ENCODE measurements around the gene USP7. TPM values are rescaled to one million over a fixed set of nuclear protein-coding genes. Genes with fewer than 3 reads are reported as not detected.

USP7 gene
- total RNA-seq = 100 to 1,000 TPM; 157 to 160 TPM

GRCh38 chr16:8963821-8964441 lies at the start of gene USP7:
Gene USP7, minus strand, starts transcription at chr16:8963906. Its CDS starts 621 bp downstream, at chr16:8963285.
- POLR2A ChIA-PET = interaction anchor here (0.6 to 1.0 kb wide), 3 partner anchors 42 to 95 kb away, joined by 3 read pairs; partner anchors contain the start of gene CARHSP1
- peak; percentile 93 for DNase-seq
- CTCF ChIA-PET = interaction anchor here (0.5 to 1.1 kb wide), 4 partner anchors 13 to 45 kb away, joined by 3 to 5 read pairs (median 3); no protein-coding TSS in a partner anchor
- Mint-ChIP-seq H3K36me3 (ENCODE audit: low read depth) (peaks cover 11% of the 10 kb centered on the region), H3K27me3 (peaks cover 5% of the 10 kb centered on the region), H3K4me1 (peaks cover 39% of the 10 kb centered on the region), H3K27ac (peak within 1 kb of the TSS; percentile 93), H3K9me3 (no peaks in the 10 kb centered on the region), H3K4me3 (peak within 1 kb of the TSS; percentile 97)

GRCh38 chr16:9013508-9013864 lies 49.8 kb upstream of the USP7 start:
- H3K27me3 Mint-ChIP-seq = peaks cover 15% of the 10 kb centered on the region
- no peaks in the 10 kb centered on the region for H3K36me3 Mint-ChIP-seq (ENCODE audit: low read depth)
- H3K27ac Mint-ChIP-seq = no peak overlapping the region
- H3K9me3 Mint-ChIP-seq = peaks cover 7% of the 10 kb centered on the region
- no peak for DNase-seq
- CTCF ChIA-PET = interaction anchor here (1.1 kb wide), 1 partner anchor 11 kb away, joined by 3 read pairs; no protein-coding TSS in a partner anchor
- H3K4me3 Mint-ChIP-seq = no peak overlapping the region
- POLR2A ChIA-PET = no interaction called here
- peaks cover 4% of the 10 kb centered on the region for H3K4me1 Mint-ChIP-seq

- Mint-ChIP-seq H3K27me3 (peaks cover 15% of the 10 kb centered on the region), H3K9me3 (peaks cover 7% of the 10 kb centered on the region), H3K4me1 (peaks cover 7% of the 10 kb centered on the region), H3K4me3 (no peak overlapping the region), H3K27ac (no peak overlapping the region), H3K36me3 (ENCODE audit: low read depth) (no peaks in the 10 kb centered on the region)
- no peak for DNase-seq
- ChIA-PET POLR2A (no interaction called here), CTCF (interaction anchor here (1.1 kb wide), 1 partner anchor 10 kb away, joined by 3 read pairs; no protein-coding TSS in a partner anchor)
Observed at GRCh38 chr16:9012848-9013507, 49.3 kb upstream of the USP7 start.

- DNase-seq = no peak
- peaks cover 7% of the 10 kb centered on the region for H3K4me1 Mint-ChIP-seq
- peaks cover 7% of the 10 kb centered on the region for H3K9me3 Mint-ChIP-seq
- POLR2A ChIA-PET = no interaction called here
- H3K27ac Mint-ChIP-seq = no peak overlapping the region
- peaks cover 15% of the 10 kb centered on the region for H3K27me3 Mint-ChIP-seq
- no peak overlapping the region for H3K4me3 Mint-ChIP-seq
- H3K36me3 Mint-ChIP-seq (ENCODE audit: low read depth) = no peaks in the 10 kb centered on the region
- CTCF ChIA-PET = no interaction called here
Observed at GRCh38 chr16:9012330-9012729, 48.6 kb upstream of the USP7 start.

- Mint-ChIP-seq H3K27me3 (peaks cover 12% of the 10 kb centered on the region), H3K9me3 (no peaks in the 10 kb centered on the region), H3K4me3 (no peak overlapping the region), H3K27ac (no peak overlapping the region), H3K4me1 (peaks cover 7% of the 10 kb centered on the region), H3K36me3 (ENCODE audit: low read depth) (no peaks in the 10 kb centered on the region)
- POLR2A ChIA-PET = no interaction called here
- CTCF ChIA-PET = interaction anchor here (0.6 to 2.5 kb wide), 29 partner anchors 9 to 467 kb away, joined by 3 to 8 read pairs (median 3); no protein-coding TSS in a partner anchor
- DNase-seq = peak; percentile 69
Observed at GRCh38 chr16:9008601-9009260, 45.0 kb upstream of the USP7 start.

GRCh38 chr16:9007177-9007794 lies 43.6 kb upstream of the USP7 start:
- H3K27me3 Mint-ChIP-seq = peaks cover 10% of the 10 kb centered on the region
- ChIA-PET CTCF (interaction anchor here (0.7 to 1.6 kb wide), 3 partner anchors 26 to 452 kb away, joined by 3 to 4 read pairs (median 3); no protein-coding TSS in a partner anchor), POLR2A (no interaction called here)
- H3K27ac Mint-ChIP-seq = no peak overlapping the region
- peaks cover 7% of the 10 kb centered on the region for H3K4me1 Mint-ChIP-seq
- H3K4me3 Mint-ChIP-seq = no peak overlapping the region
- H3K9me3 Mint-ChIP-seq = no peaks in the 10 kb centered on the region
- H3K36me3 Mint-ChIP-seq (ENCODE audit: low read depth) = no peaks in the 10 kb centered on the region
- DNase-seq = no peak

GRCh38 chr16:9004183-9004582 lies 40.5 kb upstream of the USP7 start:
- ChIA-PET CTCF (no interaction called here), POLR2A (no interaction called here)
- no peaks in the 10 kb centered on the region for H3K9me3 Mint-ChIP-seq
- H3K4me1 Mint-ChIP-seq = peaks cover 10% of the 10 kb centered on the region
- no peaks in the 10 kb centered on the region for H3K36me3 Mint-ChIP-seq (ENCODE audit: low read depth)
- no peak overlapping the region for H3K4me3 Mint-ChIP-seq
- H3K27ac Mint-ChIP-seq = no peak overlapping the region
- DNase-seq = no peak
- peaks cover 6% of the 10 kb centered on the region for H3K27me3 Mint-ChIP-seq

GRCh38 chr16:9003763-9004162 lies 40.1 kb upstream of the USP7 start:
- ChIA-PET CTCF (interaction anchor here (0.5 kb wide), 1 partner anchor 23 kb away, joined by 3 read pairs; no protein-coding TSS in a partner anchor), POLR2A (no interaction called here)
- Mint-ChIP-seq H3K27ac (no peak overlapping the region), H3K4me1 (peaks cover 7% of the 10 kb centered on the region), H3K4me3 (no peak overlapping the region), H3K9me3 (no peaks in the 10 kb centered on the region), H3K36me3 (ENCODE audit: low read depth) (no peaks in the 10 kb centered on the region), H3K27me3 (peaks cover 4% of the 10 kb centered on the region)
- no peak for DNase-seq

- Mint-ChIP-seq H3K27me3 (peaks cover 3% of the 10 kb centered on the region), H3K27ac (no peak overlapping the region), H3K4me3 (no peak overlapping the region), H3K4me1 (peaks cover 4% of the 10 kb centered on the region), H3K36me3 (ENCODE audit: low read depth) (no peaks in the 10 kb centered on the region), H3K9me3 (no peaks in the 10 kb centered on the region)
- ChIA-PET POLR2A (no interaction called here), CTCF (interaction anchor here (0.5 to 0.9 kb wide), 2 partner anchors 10 to 23 kb away, joined by 3 read pairs; no protein-coding TSS in a partner anchor)
- no peak for DNase-seq
Observed at GRCh38 chr16:9003322-9003721, 39.6 kb upstream of the USP7 start.

GRCh38 chr16:9002042-9002441 lies 38.3 kb upstream of the USP7 start:
- POLR2A ChIA-PET = no interaction called here
- Mint-ChIP-seq H3K9me3 (no peaks in the 10 kb centered on the region), H3K27me3 (peaks cover 3% of the 10 kb centered on the region), H3K4me3 (no peak overlapping the region), H3K4me1 (peaks cover 3% of the 10 kb centered on the region), H3K27ac (no peak overlapping the region), H3K36me3 (ENCODE audit: low read depth) (no peaks in the 10 kb centered on the region)
- CTCF ChIA-PET = interaction anchor here (0.7 to 0.9 kb wide), 2 partner anchors 11 to 38 kb away, joined by 3 read pairs; partner anchors contain the start of gene USP7
- no peak for DNase-seq

GRCh38 chr16:9000664-9001063 lies 37.0 kb upstream of the USP7 start:
- no peaks in the 10 kb centered on the region for H3K36me3 Mint-ChIP-seq (ENCODE audit: low read depth)
- CTCF ChIA-PET = interaction anchor here (0.8 to 1.1 kb wide), 2 partner anchors 49 to 132 kb away, joined by 3 read pairs; partner anchors contain the start of gene CARHSP1

GRCh38 chr16:8999800-9000199 lies 36.1 kb upstream of the USP7 start:
- H3K4me1 Mint-ChIP-seq = peaks cover 3% of the 10 kb centered on the region
- H3K9me3 Mint-ChIP-seq = no peaks in the 10 kb centered on the region
- POLR2A ChIA-PET = no interaction called here
- no peak for DNase-seq
- no peak overlapping the region for H3K27ac Mint-ChIP-seq
- no peaks in the 10 kb centered on the region for H3K27me3 Mint-ChIP-seq
- no peak overlapping the region for H3K4me3 Mint-ChIP-seq
- no peaks in the 10 kb centered on the region for H3K36me3 Mint-ChIP-seq (ENCODE audit: low read depth)
- CTCF ChIA-PET = interaction anchor here (1.0 to 1.1 kb wide), 2 partner anchors 9 to 131 kb away, joined by 3 read pairs; partner anchors contain the start of gene CARHSP1

More at GRCh38 chr16:9000664-9001063, 37.0 kb upstream of the USP7 start:
- Mint-ChIP-seq H3K4me3 (no peak overlapping the region), H3K27ac (no peak overlapping the region), H3K27me3 (no peaks in the 10 kb centered on the region), H3K4me1 (peaks cover 3% of the 10 kb centered on the region), H3K9me3 (no peaks in the 10 kb centered on the region)
- POLR2A ChIA-PET = no interaction called here
- no peak for DNase-seq

Measured in activated CD4-positive, alpha-beta T cell treated with anti-CD3 and anti-CD28 coated beads, Interleukin-2, amount 10 ng/mL, durations not matched to agents 7 days and 5 days (primary cell).